Left kidney (tissue), 8 donors: ENCODE measurements around the gene FAM3B. TPM values are rescaled to one million over a fixed set of nuclear protein-coding genes. Genes with fewer than 3 reads are reported as not detected.
"Not testable (repeated sequence)": the region's sequence is repeated elsewhere in the genome, so short reads cannot be mapped to it uniquely, and the experiment has no call there.

Source experiments
- DNase-seq: peaks from one replicate; pipeline ENCODE4 v3.0.0-alpha.2; 2013
- long read RNA-seq, 8 donors: transcript quantifications; one replicate each; lab custom pipeline, GENCODE V29; 2026
- polyA plus RNA-seq: library from polyadenylated mRNA; unstranded; fragments of 120-200 nt; gene quantifications from one replicate; pipeline ENCODE4 v1.2.1, GENCODE V29; 2013; ENCODE audit not compliant: insufficient read length

Gene FAM3B
- 18.3 TPM for polyA plus RNA-seq
- long read RNA-seq, donor 1, transcript FAM3B-201 (8 exons, 1,088 nt): major isoform, 7 of 13 reads
- long read RNA-seq, donor 1, partial matches to known transcripts: 5 of 13 reads
- long read RNA-seq, donor 1, other reads (novel, unspliced or antisense): 0 of 13 reads
- long read RNA-seq, donor 2, partial matches to known transcripts: 0 of 4 reads
- long read RNA-seq, donor 2, other reads (novel, unspliced or antisense): 0 of 4 reads
- long read RNA-seq, donor 3, partial matches to known transcripts: 0 of 3 reads
- long read RNA-seq, donor 3, other reads (novel, unspliced or antisense): 0 of 3 reads
- long read RNA-seq, donor 4, partial matches to known transcripts: 0 of 4 reads
- long read RNA-seq, donor 4, other reads (novel, unspliced or antisense): 0 of 4 reads
- long read RNA-seq, donor 5, transcript FAM3B-201 (8 exons, 1,088 nt): major isoform, 8 of 32 reads
- long read RNA-seq, donor 5, partial matches to known transcripts: 24 of 32 reads
- long read RNA-seq, donor 5, other reads (novel, unspliced or antisense): 0 of 32 reads
- long read RNA-seq, donor 6, partial matches to known transcripts: 0 of 2 reads
- long read RNA-seq, donor 6, other reads (novel, unspliced or antisense): 0 of 2 reads
- long read RNA-seq, donor 7, transcript FAM3B-201 (8 exons, 1,088 nt): major isoform, 7 of 19 reads
- long read RNA-seq, donor 7, partial matches to known transcripts: 11 of 19 reads
- long read RNA-seq, donor 7, other reads (novel, unspliced or antisense): 0 of 19 reads
- long read RNA-seq, donor 8, partial matches to known transcripts: 5 of 9 reads
- long read RNA-seq, donor 8, other reads (novel, unspliced or antisense): 0 of 9 reads

- DNase-seq: peak; percentile 27
These were observed at the start of gene FAM3B for GRCh38 chr21:41316200-41317062. FAM3B (plus strand) TSS chr21:41316801; CDS start chr21:41316880, 79 bp downstream.

- DNase-seq: no peak
These were observed 49.3 kb upstream of the FAM3B start for GRCh38 chr21:41267346-41267745.

GRCh38 chr21:41269535-41269934, 47.1 kb upstream of the FAM3B start:
- DNase-seq: no peak

GRCh38 chr21:41277196-41277595, 39.4 kb upstream of the FAM3B start:
- DNase-seq: no peak

- no peak for DNase-seq
These were observed 38.8 kb upstream of the FAM3B start for GRCh38 chr21:41277846-41278245.

- no peak for DNase-seq
These were observed 36.3 kb upstream of the FAM3B start for GRCh38 chr21:41280115-41280919.

- DNase-seq: no peak
These were observed 34.2 kb upstream of the FAM3B start for GRCh38 chr21:41282412-41282811.

GRCh38 chr21:41283211-41283818, 33.3 kb upstream of the FAM3B start:
- DNase-seq: peak; percentile 83

- no peak for DNase-seq
These were observed 27.2 kb upstream of the FAM3B start for GRCh38 chr21:41289431-41289830.

- DNase-seq: no peak
These were observed 26.3 kb upstream of the FAM3B start for GRCh38 chr21:41290106-41290799.

- DNase-seq: no peak
These were observed 21.9 kb upstream of the FAM3B start for GRCh38 chr21:41294548-41295231.

GRCh38 chr21:41295721-41296254, 20.8 kb upstream of the FAM3B start:
- no peak for DNase-seq

- DNase-seq: no peak
These were observed 13.6 kb upstream of the FAM3B start for GRCh38 chr21:41302976-41303375.

- DNase-seq: no peak
These were observed 12.4 kb upstream of the FAM3B start for GRCh38 chr21:41304068-41304720.

- DNase-seq: no peak
These were observed 9.4 kb upstream of the FAM3B start for GRCh38 chr21:41307219-41307618.

- DNase-seq: not testable (repeated sequence)
These were observed 3.1 kb upstream of the FAM3B start for GRCh38 chr21:41313285-41314164.

GRCh38 chr21:41315726-41316125, 875 bp upstream of the FAM3B start:
- no peak for DNase-seq

GRCh38 chr21:41317063-41317392, 427 bp downstream of the FAM3B start:
- DNase-seq: no peak
